ENCODE data around the gene HTR7. TPM values are rescaled to one million over a fixed set of nuclear protein-coding genes. Genes with fewer than 3 reads are reported as not detected.

The HTR7 gene
- total RNA-seq, 1 donor: 4.6 TPM

- no peak for TF ChIP-seq CTCF (IDR thresholded peaks at IDR 0.05; ENCODE audit: insufficient read depth, low read length)
- H3K4me3 ChIP-seq (ENCODE audit: low read depth, low read length): no peak overlapping the region
- peak; percentile 79 for DNase-seq (ENCODE audit: low read depth)
Observed at GRCh38 chr10:90859321-90859751, 1.5 kb upstream of the HTR7 start.

GRCh38 chr10:90858461-90858968 lies 676 bp upstream of the HTR7 start:
- TF ChIP-seq CTCF (IDR thresholded peaks at IDR 0.05; ENCODE audit: insufficient read depth, low read length): no peak
- DNase-seq (ENCODE audit: low read depth): no peak

GRCh38 chr10:90856964-90857634 lies 740 bp downstream of the HTR7 start:
- no peak for DNase-seq (ENCODE audit: low read depth)
- TF ChIP-seq CTCF (IDR thresholded peaks at IDR 0.05; ENCODE audit: insufficient read depth, low read length): no peak
- H3K4me3 ChIP-seq (ENCODE audit: low read depth, low read length): peak overlapping the region; percentile 75

More at GRCh38 chr10:90858461-90858968, 676 bp upstream of the HTR7 start:
- peak overlapping the region; percentile 75 for H3K4me3 ChIP-seq (ENCODE audit: low read depth, low read length)

- no peak for TF ChIP-seq CTCF (IDR thresholded peaks at IDR 0.05; ENCODE audit: insufficient read depth, low read length)
- peak overlapping the region; percentile 75 for H3K4me3 ChIP-seq (ENCODE audit: low read depth, low read length)
- DNase-seq (ENCODE audit: low read depth): no peak
Observed at GRCh38 chr10:90856261-90856660, 1.6 kb downstream of the HTR7 start.

GRCh38 chr10:90855126-90855525 lies 2.7 kb downstream of the HTR7 start:
- no peak for DNase-seq (ENCODE audit: low read depth)
- no peak for TF ChIP-seq CTCF (IDR thresholded peaks at IDR 0.05; ENCODE audit: insufficient read depth, low read length)
- H3K4me3 ChIP-seq (ENCODE audit: low read depth, low read length): peak overlapping the region; percentile 9

- TF ChIP-seq CTCF (IDR thresholded peaks at IDR 0.05; ENCODE audit: insufficient read depth, low read length): no peak
- peak; percentile 70 for DNase-seq (ENCODE audit: low read depth)
- no peak overlapping the region for H3K4me3 ChIP-seq (ENCODE audit: low read depth, low read length)
Observed at GRCh38 chr10:90849956-90850749, 7.7 kb downstream of the HTR7 start.
